ENCODE measurements around the gene ACR.
A peak's percentile ranks its signal among the peaks of the same experiment; 100 is the strongest.
"Not testable (repeated sequence)": the region's sequence is repeated elsewhere in the genome, so short reads cannot be mapped to it uniquely, and the experiment has no call there.

The ACR gene

GRCh38 chr22:50733521-50734342 lies 4.3 kb upstream of the ACR start:
- DNase-seq, result peak; percentile 46

- no peak for DNase-seq
Measured at GRCh38 chr22:50734343-50734771, 3.6 kb upstream of the ACR start.

GRCh38 chr22:50734986-50735738 lies 2.8 kb upstream of the ACR start:
- DNase-seq, result no peak

GRCh38 chr22:50735739-50736030 lies 2.3 kb upstream of the ACR start:
- no peak for DNase-seq

GRCh38 chr22:50738649-50739227 lies 734 bp downstream of the ACR start:
- no peak for DNase-seq

- no peak for DNase-seq
Measured at GRCh38 chr22:50739279-50739691, 1.3 kb downstream of the ACR start.

GRCh38 chr22:50739894-50740293 lies 1.9 kb downstream of the ACR start:
- DNase-seq, result no peak

GRCh38 chr22:50740714-50741113 lies 2.7 kb downstream of the ACR start:
- DNase-seq, result not testable (repeated sequence)

GRCh38 chr22:50744424-50744823 lies 6.4 kb downstream of the ACR start:
- DNase-seq, result not testable (repeated sequence)

GRCh38 chr22:50747521-50747920 lies 9.5 kb downstream of the ACR start:
- DNase-seq, result not testable (repeated sequence)

- not testable (repeated sequence) for DNase-seq
Measured at GRCh38 chr22:50748630-50749029, 10.6 kb downstream of the ACR start.

GRCh38 chr22:50749302-50750074 lies 11.5 kb downstream of the ACR start:
- not testable (repeated sequence) for DNase-seq

- not testable (repeated sequence) for DNase-seq
Measured at GRCh38 chr22:50755251-50755650, 17.2 kb downstream of the ACR start.

GRCh38 chr22:50756406-50756805 lies 18.4 kb downstream of the ACR start:
- DNase-seq, result not testable (repeated sequence)

GRCh38 chr22:50756949-50757491 lies 19.0 kb downstream of the ACR start:
- peak; percentile 30 for DNase-seq

- DNase-seq, result peak; percentile 78
Measured at GRCh38 chr22:50759597-50760341, 21.8 kb downstream of the ACR start.

GRCh38 chr22:50761829-50762228 lies 23.8 kb downstream of the ACR start:
- not testable (repeated sequence) for DNase-seq

GRCh38 chr22:50764288-50764687 lies 26.3 kb downstream of the ACR start:
- not testable (repeated sequence) for DNase-seq

GRCh38 chr22:50775132-50775531 lies 37.1 kb downstream of the ACR start:
- DNase-seq, result peak; percentile 13

GRCh38 chr22:50777631-50778030 lies 39.6 kb downstream of the ACR start:
- DNase-seq, result not testable (repeated sequence)

- not testable (repeated sequence) for DNase-seq
Measured at GRCh38 chr22:50780244-50780643, 42.2 kb downstream of the ACR start.

- DNase-seq, result not testable (repeated sequence)
Measured at GRCh38 chr22:50782253-50782652, 44.2 kb downstream of the ACR start.

All from HCEC 1CT (cell line).